Sigmoid colon (tissue), 4 donors: Measurements from ENCODE around the gene OLIG3.

ENCODE experiments used
- CTCF ChIP-seq, 4 experiments: fragments of 450-650 bp in 3 of 4; fragments of 200-600 bp in 1 of 4; IDR thresholded peaks; one replicate each; pipeline ENCODE4 v1.5.1; 2016 to 2019; ENCODE audit warnings: antibody characterized with exemption in 4 of 4, mild to moderate bottlenecking in 3 of 4, moderate library complexity in 2 of 4
- EP300 ChIP-seq, 4 donors: sonication (generic); formaldehyde crosslinking; IDR thresholded peaks; one replicate each; pipeline ENCODE4 v1.6.1; 2017; ENCODE audit warnings: antibody characterized with exemption in 4 of 4
- POLR2A ChIP-seq, 2 donors: fragments of 450-650 bp; IDR thresholded peaks; one replicate each; pipeline ENCODE4 v1.6.1; 2016; ENCODE audit warnings: antibody characterized with exemption in 2 of 2, mild to moderate bottlenecking in 2 of 2, moderate library complexity in 2 of 2
- POLR2AphosphoS5 ChIP-seq, 4 donors: sonication (generic); formaldehyde crosslinking; IDR thresholded peaks; one replicate each; pipeline ENCODE4 v1.6.1; 2017; ENCODE audit warnings: antibody characterized with exemption in 4 of 4

GRCh38 chr6:137491478-137491877, 2.7 kb downstream of the OLIG3 start:
- TF ChIP-seq POLR2AphosphoS5 (IDR thresholded peaks at IDR 0.05) (no peak), CTCF (IDR thresholded peaks at IDR 0.05) (no peak), POLR2A (IDR thresholded peaks at IDR 0.05) (no peak), EP300 (IDR thresholded peaks at IDR 0.05) (no peak)
